Body of pancreas (tissue), 4 donors: ENCODE results near the gene SORCS1. TPM values are rescaled to one million over a fixed set of nuclear protein-coding genes. Genes with fewer than 3 reads are reported as not detected.
A peak's percentile ranks its signal among the peaks of the same experiment; 100 is the strongest.

Experiments used
- ATAC-seq: fragments of 150-250 bp; one replicate; pipeline ENCODE4 v1.9.1; 2016
- DNase-seq, 4 donors: peaks; one replicate each; pipeline ENCODE4 v3.0.0-alpha.2; 2019
- H3K27ac ChIP-seq, 4 donors: fragments of 200-600 bp; sonication (generic); 1 replicate in 3 of 4; 2 replicates in 1 of 4; pipeline versions ENCODE4 v1.5.1 to v1.6.1; 2016 to 2019; ENCODE audit warnings: mild to moderate bottlenecking in 1 of 4, mixed read lengths in 1 of 4, moderate library complexity in 1 of 4
- H3K27me3 ChIP-seq, 2 donors: fragments of 200-600 bp; sonication (generic); one replicate each; pipeline ENCODE4 v1.6.0; 2016; ENCODE audit warnings: mild to moderate bottlenecking in 1 of 2
- H3K36me3 ChIP-seq, 2 donors: fragments of 200-600 bp; sonication (generic); replicated peaks in 1 of 2; 2 replicates each; pipeline ENCODE4 v1.5.1; 2016; ENCODE audit warnings: low read depth in 2 of 2; ENCODE audit not compliant: insufficient read depth in 1 of 2
- H3K4me1 ChIP-seq: fragments of 200-600 bp; sonication (generic); one replicate; pipeline ENCODE4 v1.6.0; 2016
- H3K4me3 ChIP-seq, 2 donors: fragments of 200-600 bp; sonication (generic); 1 replicate in 1 of 2; 2 replicates in 1 of 2; pipeline ENCODE4 v1.5.1; 2016 to 2019
- H3K9me3 ChIP-seq, 3 donors: fragments of 200-600 bp; sonication (generic); 1 replicate in 2 of 3; 2 replicates in 1 of 3; pipeline ENCODE4 v1.5.1; 2016
- CTCF ChIP-seq, 7 experiments: fragments of 450-650 bp in 4 of 7; fragments of 200-600 bp in 3 of 7; sonication (generic) in 3 of 7; IDR thresholded peaks; one replicate each; pipeline ENCODE4 v1.5.1; 2016 to 2019; ENCODE audit warnings: antibody characterized with exemption in 7 of 7
- POLR2A ChIP-seq, 3 donors: fragments of 450-650 bp; IDR thresholded peaks; one replicate each; pipeline ENCODE4 v1.6.1; 2016; ENCODE audit warnings: antibody characterized with exemption in 3 of 3, mild to moderate bottlenecking in 2 of 3
- WGBS, 2 donors: methylation state at CpG; one replicate each; pipeline ENCODE4 v1.1.5; 2017; 5-methylcytosine and 5-hydroxymethylcytosine counted together
- intact Hi-C: fragments of 100-400 bp; cut with DNase I; formaldehyde crosslinking; loops from one replicate; pipeline ENCODE4 v1.15.1; 2023
- total RNA-seq, 2 donors: library from RNA; depleted of rRNA; stranded (reverse); fragments of >200 nt; gene quantifications; one replicate each; pipeline ENCODE4 v1.1.0, GENCODE V29; 2016

The SORCS1 gene
- total RNA-seq, 2 donors from 2014 or later, result 1.3 to 6.0 TPM

- no peaks in the 10 kb centered on the region for H3K9me3 ChIP-seq
- no peaks in the 10 kb centered on the region for H3K27me3 ChIP-seq
- 49 to 50% methylated on average over 4 of the region's 4 CpGs for WGBS, 2 donors
- no peak for DNase-seq
- H3K4me3 ChIP-seq, result no peak overlapping the region
- H3K36me3 ChIP-seq, result no peaks in the 10 kb centered on the region
- H3K4me1 ChIP-seq, result peaks cover 13% of the 10 kb centered on the region
- intact Hi-C loops, result no loop called here
- ATAC-seq, result no peak
- TF ChIP-seq CTCF (IDR thresholded peaks at IDR 0.05) (no peak), POLR2A (IDR thresholded peaks at IDR 0.05) (no peak)
- H3K27ac ChIP-seq, result peak overlapping the region in 1 of 4 donors; percentile 6
These were observed 208.1 kb downstream of the SORCS1 start for GRCh38 chr10:106956216-106956915.

GRCh38 chr10:106955133-106955532 is 209.4 kb downstream of the SORCS1 start:
- no peak for DNase-seq
- no peaks in the 10 kb centered on the region for H3K9me3 ChIP-seq
- H3K27ac ChIP-seq, result no peak overlapping the region
- 88 to 90% methylated on average over 7 to 9 of the region's 9 CpGs for WGBS, 2 donors
- H3K36me3 ChIP-seq, result no peaks in the 10 kb centered on the region
- no peaks in the 10 kb centered on the region for H3K27me3 ChIP-seq
- no peak for TF ChIP-seq POLR2A (IDR thresholded peaks at IDR 0.05)
- peaks cover 7% of the 10 kb centered on the region for H3K4me1 ChIP-seq
- no peak overlapping the region for H3K4me3 ChIP-seq
- no peak for ATAC-seq
- intact Hi-C loops, result no loop called here

GRCh38 chr10:106952033-106952432 is 212.5 kb downstream of the SORCS1 start:
- WGBS, 2 donors, result 53 to 59% methylated on average over 1 of the region's 1 CpG
- H3K4me1 ChIP-seq, result peaks cover 7% of the 10 kb centered on the region
- no peak overlapping the region for H3K27ac ChIP-seq
- no peaks in the 10 kb centered on the region for H3K9me3 ChIP-seq
- no peak for ATAC-seq
- TF ChIP-seq CTCF (IDR thresholded peaks at IDR 0.05), result no peak
- TF ChIP-seq POLR2A (IDR thresholded peaks at IDR 0.05), result no peak
- no peak overlapping the region for H3K4me3 ChIP-seq
- H3K27me3 ChIP-seq, result no peaks in the 10 kb centered on the region
- DNase-seq, result no peak
- no peaks in the 10 kb centered on the region for H3K36me3 ChIP-seq
- intact Hi-C loops, result no loop called here

GRCh38 chr10:106949680-106950478 is 214.6 kb downstream of the SORCS1 start:
- H3K36me3 ChIP-seq, result no peaks in the 10 kb centered on the region
- intact Hi-C loops, result no loop called here
- TF ChIP-seq POLR2A (IDR thresholded peaks at IDR 0.05) (no peak), CTCF (IDR thresholded peaks at IDR 0.05) (no peak)
- peak overlapping the region in 3 of 4 donors; percentile 6 to 56 (median 33) for H3K27ac ChIP-seq
- no peak overlapping the region for H3K4me3 ChIP-seq
- H3K9me3 ChIP-seq, result no peaks in the 10 kb centered on the region
- ATAC-seq, result no peak
- no peaks in the 10 kb centered on the region for H3K27me3 ChIP-seq
- H3K4me1 ChIP-seq, result no peaks in the 10 kb centered on the region
- DNase-seq, result peak in 1 of 4 donors; percentile 13
- 20 to 24% methylated on average over 5 of the region's 5 CpGs for WGBS, 2 donors

- no peak overlapping the region for H3K27ac ChIP-seq
- no peak overlapping the region for H3K4me3 ChIP-seq
- ATAC-seq, result no peak
- no peaks in the 10 kb centered on the region for H3K4me1 ChIP-seq
- 77 to 81% methylated on average over 3 of the region's 3 CpGs for WGBS, 2 donors
- H3K27me3 ChIP-seq, result no peaks in the 10 kb centered on the region
- H3K9me3 ChIP-seq, result no peaks in the 10 kb centered on the region
- TF ChIP-seq CTCF (IDR thresholded peaks at IDR 0.05), result no peak
- no peak for TF ChIP-seq POLR2A (IDR thresholded peaks at IDR 0.05)
- no peaks in the 10 kb centered on the region for H3K36me3 ChIP-seq
- no peak for DNase-seq
- intact Hi-C loops, result no loop called here
These were observed 216.9 kb downstream of the SORCS1 start for GRCh38 chr10:106947643-106948042.
